Omental fat pad (tissue), 4 donors: ENCODE measurements around the gene CELF5. TPM values are rescaled to one million over a fixed set of nuclear protein-coding genes. Genes with fewer than 3 reads are reported as not detected.

Experiments used
- ATAC-seq: fragments of 150-250 bp; one replicate; pipeline ENCODE4 v1.9.1; 2016; ENCODE audit warnings: mild to moderate bottlenecking, moderate library complexity; ENCODE audit not compliant: low FRiP score
- DNase-seq: peaks from one replicate; pipeline ENCODE4 v3.0.0-alpha.2; 2019; ENCODE audit warnings: low spot score
- total RNA-seq, 4 donors: library from RNA; depleted of rRNA; stranded (reverse); fragments of >200 nt; gene quantifications; one replicate each; pipeline ENCODE4 v1.1.0, GENCODE V29; 2016
- TF ChIP-seq, protein P1 (sequence below), 3 donors: fragments of 450-650 bp; IDR thresholded peaks; one replicate each; pipeline ENCODE4 v1.5.1; 2016 to 2017; ENCODE audit warnings: antibody characterized with exemption in 3 of 3, mild to moderate bottlenecking in 3 of 3, moderate library complexity in 2 of 3

The CELF5 gene
- total RNA-seq, 4 donors from 2014 or later, result not detected

- TF ChIP-seq, protein P1, sequence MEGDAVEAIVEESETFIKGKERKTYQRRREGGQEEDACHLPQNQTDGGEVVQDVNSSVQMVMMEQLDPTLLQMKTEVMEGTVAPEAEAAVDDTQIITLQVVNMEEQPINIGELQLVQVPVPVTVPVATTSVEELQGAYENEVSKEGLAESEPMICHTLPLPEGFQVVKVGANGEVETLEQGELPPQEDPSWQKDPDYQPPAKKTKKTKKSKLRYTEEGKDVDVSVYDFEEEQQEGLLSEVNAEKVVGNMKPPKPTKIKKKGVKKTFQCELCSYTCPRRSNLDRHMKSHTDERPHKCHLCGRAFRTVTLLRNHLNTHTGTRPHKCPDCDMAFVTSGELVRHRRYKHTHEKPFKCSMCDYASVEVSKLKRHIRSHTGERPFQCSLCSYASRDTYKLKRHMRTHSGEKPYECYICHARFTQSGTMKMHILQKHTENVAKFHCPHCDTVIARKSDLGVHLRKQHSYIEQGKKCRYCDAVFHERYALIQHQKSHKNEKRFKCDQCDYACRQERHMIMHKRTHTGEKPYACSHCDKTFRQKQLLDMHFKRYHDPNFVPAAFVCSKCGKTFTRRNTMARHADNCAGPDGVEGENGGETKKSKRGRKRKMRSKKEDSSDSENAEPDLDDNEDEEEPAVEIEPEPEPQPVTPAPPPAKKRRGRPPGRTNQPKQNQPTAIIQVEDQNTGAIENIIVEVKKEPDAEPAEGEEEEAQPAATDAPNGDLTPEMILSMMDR (IDR thresholded peaks at IDR 0.05), result no peak
- DNase-seq, result no peak
- ATAC-seq, result no peak
Measured at GRCh38 chr19:3263866-3264265, 39.4 kb downstream of the CELF5 start.

DNA sequence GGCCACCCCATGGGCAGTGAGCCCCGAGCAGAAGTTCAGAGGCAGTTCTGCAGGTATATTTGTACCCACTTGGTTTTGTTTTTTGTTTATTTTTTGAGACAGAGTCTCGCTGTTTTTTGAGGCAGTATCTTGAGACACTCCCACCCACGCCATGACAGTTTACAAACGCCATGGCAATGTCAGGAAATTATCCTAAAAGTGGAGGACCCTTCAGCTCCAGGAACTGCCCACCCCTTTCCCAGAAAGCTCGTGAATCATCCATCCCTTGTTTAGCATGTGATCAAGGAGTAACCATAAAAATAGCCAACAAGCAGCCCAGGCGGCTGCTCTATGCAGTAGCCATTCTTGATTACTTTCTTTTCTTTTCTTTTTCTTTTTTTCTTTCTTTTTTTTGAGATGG is 41.0 kb downstream of the CELF5 start:
- DNase-seq (no peak), ATAC-seq (no peak)
- TF ChIP-seq, protein P1 (IDR thresholded peaks at IDR 0.05), result no peak

DNA sequence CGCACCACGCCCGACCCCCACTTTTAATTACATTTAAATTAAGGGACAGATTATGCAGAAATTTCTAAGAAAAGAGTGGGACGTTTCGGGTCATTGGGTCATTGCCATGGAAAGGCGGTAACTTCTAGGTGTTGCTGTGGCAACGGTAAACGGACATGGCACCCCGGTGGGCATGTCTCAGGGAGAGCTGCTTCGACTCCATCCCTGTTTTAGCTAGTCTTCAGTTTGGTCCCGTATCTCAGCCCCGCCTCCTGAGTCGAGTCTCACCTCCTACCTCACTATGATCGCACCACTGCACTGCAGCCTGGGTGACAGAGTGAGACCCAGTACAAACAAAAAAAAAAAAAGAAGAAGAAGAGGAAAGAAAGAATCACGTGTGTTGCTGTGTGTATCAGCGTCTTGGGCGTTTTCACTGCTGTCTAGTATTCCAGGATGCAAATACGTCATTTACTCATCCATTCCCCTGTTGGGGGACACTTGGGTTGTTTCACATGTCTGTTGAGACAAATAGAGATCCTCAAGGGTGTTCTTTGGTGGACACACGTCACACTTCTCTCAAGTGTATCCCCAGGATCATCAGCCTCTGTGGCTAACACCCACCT is 41.7 kb downstream of the CELF5 start:
- ATAC-seq, result no peak

DNA sequence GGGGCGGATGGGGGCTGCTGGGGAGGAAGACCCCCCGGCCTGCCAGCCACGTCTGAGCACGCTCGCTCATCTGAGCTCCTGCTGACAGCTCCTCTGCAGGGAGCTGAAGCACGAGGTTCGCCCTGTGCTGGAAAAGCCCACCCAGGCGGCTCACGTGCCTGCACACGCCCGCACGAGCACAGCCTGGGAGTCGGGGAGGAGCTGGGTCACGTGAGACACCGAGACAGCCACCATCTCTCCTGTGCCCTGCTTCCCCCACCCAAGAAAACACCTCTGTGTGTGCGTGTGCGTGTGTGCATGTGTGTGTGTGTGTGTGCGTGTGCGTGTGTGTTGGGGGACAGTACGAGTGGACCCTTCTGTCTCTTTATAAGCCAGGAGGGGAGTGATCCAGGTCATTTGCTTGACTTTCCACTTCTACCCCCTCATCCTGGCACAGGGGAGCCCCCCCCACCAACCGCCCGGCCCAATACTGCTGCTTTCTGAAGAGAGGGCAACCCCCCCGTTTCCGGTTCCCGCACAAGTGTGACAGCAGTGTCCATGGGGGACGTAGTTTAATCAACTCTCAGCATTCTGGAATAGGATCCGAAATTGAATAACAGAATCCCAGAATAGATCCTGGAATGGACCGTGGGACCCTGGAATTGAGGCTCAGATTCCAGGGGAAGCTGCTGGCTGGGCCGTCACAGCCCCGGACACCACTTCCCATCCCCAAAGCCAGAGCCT is 42.5 kb downstream of the CELF5 start:
- ATAC-seq (no peak), DNase-seq (no peak)
- TF ChIP-seq, protein P1 (IDR thresholded peaks at IDR 0.05), result no peak

More for the DNA sequence above, 41.7 kb downstream of the CELF5 start:
- TF ChIP-seq, protein P1 (IDR thresholded peaks at IDR 0.05), result no peak
- no peak for DNase-seq

DNA sequence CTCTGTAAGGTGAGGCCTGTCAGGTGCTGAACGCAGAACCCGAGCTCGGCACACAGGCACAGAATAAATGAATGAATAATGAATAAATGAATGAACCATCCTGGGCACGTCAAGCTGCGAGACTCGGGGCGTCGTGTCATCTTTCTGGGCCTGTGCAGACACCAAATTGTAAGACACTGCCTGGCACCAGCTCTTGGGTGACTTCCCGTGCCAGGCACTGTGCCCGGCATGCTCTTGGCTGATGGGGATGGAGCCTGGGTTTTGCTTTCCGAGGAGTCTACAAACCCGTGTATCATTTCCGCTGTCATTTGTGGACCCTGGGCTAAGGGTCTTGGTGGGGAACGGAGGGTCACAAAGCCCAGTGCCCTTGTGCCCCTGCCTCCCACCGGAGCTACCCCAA is 43.9 kb downstream of the CELF5 start:
- TF ChIP-seq, protein P1 (IDR thresholded peaks at IDR 0.05), result no peak
- no peak for DNase-seq
- no peak for ATAC-seq

GRCh38 chr19:3268763-3269162 is 44.3 kb downstream of the CELF5 start:
- TF ChIP-seq, protein P1 (IDR thresholded peaks at IDR 0.05), result no peak
- DNase-seq, result no peak
- no peak for ATAC-seq
